GF-D8 (cell line): Measurements from ENCODE around the gene ADSS1.
"Not testable (repeated sequence)": the region's sequence is repeated elsewhere in the genome, so short reads cannot be mapped to it uniquely, and the experiment has no call there.

Experiments used
- DNase-seq: peaks from one replicate; lab custom pipeline; 2025; lab: John Stamatoyannopoulos, UW

The ADSS1 gene

DNA sequence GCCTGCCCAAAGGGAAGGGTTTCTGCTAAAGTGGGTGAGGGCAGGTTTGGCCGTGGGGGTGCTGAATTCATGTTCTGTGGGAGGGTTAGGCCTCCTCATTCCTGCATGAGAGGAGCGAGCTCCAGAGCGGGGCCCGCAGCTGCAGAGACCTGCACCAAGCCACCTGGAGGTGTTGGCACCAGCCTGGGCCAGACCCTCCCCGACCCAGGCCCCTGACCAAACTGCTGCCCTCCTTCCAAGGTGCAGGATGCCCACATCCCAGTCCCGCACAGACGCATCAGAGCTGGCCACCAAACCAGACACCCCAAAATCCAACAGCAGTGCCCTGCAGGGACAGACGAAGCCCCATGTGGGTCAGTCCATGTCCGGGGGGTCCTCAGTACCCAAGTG, 10.6 kb downstream of the ADSS1 start:
- no peak for DNase-seq

DNA sequence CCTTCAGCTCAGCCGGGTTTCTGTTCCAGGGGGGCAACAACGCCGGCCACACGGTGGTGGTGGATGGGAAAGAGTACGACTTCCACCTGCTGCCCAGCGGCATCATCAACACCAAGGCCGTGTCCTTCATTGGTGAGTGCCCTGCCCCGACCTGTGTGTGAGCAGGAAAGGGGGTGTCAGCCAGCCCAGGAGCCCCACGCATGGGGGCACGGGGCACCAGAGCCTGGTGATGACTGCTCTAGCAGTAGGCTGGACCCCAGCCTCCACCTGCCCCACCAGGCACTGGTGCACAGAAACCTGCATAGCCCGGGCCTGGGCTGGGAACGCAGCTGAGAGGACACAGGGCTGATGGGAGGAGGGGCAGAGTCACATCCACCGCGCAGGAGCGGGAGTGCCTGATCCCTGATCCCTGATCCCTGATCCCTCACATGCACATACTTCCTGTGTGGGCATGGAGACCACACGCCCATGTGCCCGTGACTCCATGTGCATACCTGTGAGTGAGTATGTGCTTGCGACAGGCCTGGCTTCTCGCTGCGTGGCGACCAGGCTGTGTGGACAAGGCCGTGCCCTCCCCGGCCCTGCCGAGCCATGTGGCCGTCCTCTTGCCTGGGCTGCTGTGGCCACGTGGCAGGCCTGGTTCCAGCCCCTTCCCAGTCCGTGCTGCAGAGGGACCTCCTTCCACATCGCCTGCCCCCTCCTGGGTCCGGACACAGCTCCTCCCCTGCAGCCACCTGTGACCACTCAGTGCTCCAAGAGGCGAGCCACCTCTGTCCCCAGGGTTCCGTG, 11.2 kb downstream of the ADSS1 start:
- no peak for DNase-seq

DNA sequence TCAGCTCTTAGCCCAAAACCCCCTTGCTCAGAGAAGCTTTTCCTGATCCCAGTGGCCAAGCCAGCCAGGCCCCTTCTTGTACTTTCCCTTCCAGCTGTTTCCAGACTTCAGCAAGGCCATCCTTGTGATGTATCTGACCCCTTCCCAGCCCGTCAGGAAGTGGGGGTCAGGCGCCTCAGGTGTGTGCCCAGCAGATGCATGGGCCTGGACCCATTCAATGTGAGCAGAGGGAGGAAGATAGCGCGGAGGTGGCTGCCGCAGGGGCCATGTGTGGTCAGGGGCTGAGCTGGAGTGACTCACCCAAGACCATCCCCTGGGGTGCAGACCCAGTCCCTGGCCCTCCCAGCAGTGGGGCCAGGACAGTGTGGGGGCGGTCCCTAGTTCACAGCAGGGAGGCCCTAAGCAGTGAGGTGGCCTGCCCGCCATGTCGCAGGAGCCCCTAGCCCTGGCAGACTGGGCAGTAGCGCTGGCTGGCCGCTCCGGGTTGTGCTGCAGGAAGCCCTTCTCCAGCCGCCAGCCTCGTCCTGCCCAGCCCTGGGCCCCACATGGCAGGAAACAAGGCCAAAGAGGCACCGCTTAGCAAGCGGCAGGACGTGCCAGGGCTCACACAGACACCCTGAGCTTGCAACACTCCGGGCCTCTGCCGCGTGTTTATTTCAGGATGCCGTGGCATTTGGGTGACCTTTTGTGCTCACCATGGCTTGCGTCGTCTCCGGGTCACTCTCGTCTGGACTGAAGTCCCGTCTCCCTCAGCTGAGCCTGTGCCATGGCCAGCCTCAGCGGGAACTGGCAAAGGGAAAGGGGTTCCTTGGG, 12.0 kb downstream of the ADSS1 start:
- DNase-seq = no peak

DNA sequence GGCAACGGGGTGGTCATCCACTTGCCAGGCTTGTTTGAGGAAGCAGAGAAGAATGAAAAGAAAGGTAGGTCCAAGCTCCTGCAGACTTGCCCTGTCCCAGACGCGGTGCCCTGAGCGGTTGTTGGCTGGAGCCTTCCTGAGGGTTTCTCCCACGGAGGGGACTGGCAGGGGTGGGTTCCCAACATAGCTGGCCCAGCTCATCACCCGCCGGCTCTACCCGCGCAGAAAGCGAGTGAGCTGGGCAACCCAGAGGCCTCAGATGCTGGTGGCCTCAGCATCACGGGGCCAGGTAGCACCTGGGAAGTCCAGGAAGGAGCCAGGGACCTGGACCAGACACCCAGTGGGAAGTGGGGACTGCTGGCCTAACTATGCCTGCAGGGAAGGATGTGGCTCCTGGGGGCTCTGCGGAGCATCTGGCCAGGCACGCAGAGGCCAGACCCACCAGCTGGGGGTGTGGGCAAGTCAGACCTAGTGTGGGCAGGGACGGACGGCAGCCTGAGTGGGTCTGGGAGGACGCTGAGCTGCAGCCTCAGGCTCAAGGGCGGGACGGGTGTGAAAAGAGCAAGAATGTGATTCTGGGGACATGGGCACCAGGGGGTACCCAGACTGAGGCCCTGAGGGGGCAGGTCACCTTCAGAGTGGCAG, 14.5 kb downstream of the ADSS1 start:
- no peak for DNase-seq

DNA sequence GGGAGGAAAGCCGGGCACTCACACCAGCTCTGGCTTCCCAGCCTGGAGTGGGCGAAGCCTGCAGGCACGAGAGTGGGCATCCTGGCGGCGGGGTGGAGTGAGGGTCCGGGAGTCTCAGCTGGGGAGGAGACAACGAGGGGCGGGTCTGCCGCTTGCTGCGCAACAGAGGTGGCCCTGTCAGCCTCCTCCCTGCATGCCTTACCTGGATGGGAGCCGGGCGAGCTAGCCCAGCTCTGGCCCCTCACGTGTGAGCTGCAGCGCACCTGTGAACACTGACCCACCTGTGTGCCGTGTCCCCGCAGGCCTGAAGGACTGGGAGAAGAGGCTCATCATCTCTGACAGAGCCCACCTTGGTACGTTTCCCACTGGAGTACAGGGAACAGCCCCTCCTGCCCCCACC, 15.0 kb downstream of the ADSS1 start:
- DNase-seq = no peak

DNA sequence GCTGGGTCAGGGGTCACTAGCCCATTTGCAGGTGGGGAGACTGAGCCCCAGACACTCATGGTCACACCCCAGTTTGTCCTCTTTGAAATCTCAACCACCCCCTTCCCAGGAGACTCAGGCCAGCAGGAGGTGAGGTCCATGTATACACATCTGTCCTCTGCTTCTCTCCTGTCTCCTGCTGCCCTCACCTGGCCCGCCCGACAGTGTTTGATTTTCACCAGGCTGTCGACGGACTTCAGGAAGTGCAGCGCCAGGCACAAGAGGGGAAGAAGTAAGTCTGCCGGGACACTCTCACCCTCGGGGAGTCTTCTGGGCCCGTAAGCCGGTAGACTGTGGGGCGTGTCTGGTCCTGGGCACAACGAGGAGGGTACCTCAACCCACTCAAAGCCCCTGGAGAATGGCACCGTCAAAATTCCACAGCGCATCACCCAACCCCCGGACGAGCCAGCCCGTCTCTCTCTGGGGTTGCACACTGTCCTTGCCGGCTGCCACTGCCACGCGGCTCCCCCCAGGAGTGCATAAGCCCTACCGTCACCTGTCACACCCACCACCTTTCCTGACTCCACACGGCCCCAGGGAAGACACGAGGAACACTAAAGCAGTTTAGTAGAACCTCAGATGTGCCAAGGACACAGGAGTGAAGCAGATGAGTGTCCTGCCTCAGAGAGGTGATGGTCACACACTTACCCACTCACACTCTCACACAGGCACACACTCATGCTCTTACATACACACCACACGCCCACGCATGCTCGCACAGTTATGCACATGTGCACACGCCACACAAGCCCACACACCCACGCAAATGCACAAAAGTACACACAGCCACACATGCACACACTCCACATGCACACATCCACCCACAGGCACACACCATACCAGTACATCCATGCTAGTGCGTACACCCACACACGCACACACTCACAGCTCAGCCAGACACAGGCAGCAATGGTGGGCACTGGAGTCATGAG, 15.8 kb downstream of the ADSS1 start:
- no peak for DNase-seq

DNA sequence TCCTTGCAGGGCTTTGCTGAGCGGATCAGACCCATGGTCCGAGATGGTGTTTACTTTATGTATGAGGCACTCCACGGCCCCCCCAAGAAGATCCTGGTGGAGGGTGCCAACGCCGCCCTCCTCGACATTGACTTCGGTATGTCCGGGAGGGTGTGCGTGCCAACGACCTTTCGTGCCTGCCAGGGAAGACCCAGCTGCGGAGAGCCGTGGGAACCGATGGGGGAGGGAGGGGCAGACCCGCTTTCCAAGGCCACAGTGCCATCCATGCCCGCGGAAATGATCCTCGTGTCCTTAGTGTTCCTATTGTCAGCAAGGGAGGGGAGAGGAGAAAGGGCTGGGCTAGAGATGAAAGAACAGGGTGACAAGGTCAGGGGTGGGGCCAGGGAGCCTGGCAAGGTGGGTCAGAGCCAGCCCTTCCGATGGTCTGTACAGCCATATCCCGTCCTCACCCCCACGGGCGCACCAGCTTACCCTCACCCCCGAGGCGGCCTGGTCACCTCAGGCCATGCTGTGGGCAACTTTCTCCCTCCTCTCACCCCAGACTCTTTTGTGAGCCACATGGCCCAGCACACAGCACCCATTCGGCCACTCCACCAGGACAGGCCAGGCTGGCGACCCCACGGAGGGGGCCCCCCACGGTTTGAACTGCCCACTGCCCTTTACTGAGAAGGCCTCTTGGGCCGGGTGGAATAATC, 17.2 kb downstream of the ADSS1 start:
- no peak for DNase-seq

DNA sequence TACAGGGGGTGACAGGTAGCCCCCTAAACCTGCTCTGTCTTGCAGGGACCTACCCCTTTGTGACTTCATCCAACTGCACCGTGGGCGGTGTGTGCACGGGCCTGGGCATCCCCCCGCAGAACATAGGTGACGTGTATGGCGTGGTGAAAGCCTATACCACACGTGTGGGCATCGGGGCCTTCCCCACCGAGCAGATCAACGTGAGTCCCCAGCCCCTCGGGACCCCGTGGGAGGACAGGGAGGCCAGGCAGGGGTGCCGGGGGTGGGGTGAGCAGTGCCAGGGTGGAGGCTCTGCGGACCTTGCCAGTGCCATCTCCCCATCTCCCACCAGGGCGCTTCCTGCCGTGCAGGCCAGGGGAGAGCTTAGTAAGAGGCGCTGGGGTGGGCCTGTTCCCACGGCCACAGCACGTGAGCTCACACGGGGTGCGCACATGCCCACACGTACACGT, 17.8 kb downstream of the ADSS1 start:
- DNase-seq = no peak

DNA sequence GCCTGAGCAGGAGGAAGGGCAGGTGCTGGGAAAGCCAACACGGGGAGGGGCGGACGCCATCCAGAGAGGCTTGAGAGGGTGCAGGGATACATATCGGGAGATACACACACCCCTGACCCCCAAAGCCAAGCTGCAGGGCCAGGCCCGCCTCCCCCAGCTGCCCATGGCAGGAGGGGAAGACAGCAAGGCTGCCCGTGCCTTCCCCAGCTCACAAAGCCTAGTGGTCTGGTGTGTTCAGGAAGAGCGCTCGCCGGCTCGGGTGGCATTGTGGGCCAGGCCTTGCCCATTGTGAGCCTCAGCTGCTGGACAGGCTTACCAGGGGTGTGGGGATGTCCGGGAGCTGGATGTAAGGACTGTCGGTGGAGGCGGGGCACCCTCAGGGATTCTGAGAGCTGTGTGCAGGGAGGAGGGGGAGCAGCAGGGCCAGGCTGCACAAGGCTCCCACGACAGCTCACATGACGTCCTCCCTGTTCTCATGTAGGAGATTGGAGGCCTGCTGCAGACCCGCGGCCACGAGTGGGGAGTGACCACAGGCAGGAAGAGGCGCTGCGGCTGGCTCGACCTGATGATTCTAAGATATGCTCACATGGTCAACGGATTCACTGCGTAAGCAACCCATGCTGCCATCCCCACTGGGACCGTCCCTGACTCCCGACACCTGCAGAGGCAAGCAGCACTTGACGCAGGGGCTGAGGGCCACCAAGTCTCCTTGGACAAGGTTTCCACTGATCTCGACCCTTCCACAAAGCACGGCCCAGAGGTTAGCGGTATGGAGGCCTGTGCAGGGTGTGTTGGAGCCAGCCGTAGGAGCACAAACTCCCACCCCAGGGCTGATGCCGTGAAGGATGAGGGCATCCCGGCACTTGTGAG, 18.8 kb downstream of the ADSS1 start:
- no peak for DNase-seq

DNA sequence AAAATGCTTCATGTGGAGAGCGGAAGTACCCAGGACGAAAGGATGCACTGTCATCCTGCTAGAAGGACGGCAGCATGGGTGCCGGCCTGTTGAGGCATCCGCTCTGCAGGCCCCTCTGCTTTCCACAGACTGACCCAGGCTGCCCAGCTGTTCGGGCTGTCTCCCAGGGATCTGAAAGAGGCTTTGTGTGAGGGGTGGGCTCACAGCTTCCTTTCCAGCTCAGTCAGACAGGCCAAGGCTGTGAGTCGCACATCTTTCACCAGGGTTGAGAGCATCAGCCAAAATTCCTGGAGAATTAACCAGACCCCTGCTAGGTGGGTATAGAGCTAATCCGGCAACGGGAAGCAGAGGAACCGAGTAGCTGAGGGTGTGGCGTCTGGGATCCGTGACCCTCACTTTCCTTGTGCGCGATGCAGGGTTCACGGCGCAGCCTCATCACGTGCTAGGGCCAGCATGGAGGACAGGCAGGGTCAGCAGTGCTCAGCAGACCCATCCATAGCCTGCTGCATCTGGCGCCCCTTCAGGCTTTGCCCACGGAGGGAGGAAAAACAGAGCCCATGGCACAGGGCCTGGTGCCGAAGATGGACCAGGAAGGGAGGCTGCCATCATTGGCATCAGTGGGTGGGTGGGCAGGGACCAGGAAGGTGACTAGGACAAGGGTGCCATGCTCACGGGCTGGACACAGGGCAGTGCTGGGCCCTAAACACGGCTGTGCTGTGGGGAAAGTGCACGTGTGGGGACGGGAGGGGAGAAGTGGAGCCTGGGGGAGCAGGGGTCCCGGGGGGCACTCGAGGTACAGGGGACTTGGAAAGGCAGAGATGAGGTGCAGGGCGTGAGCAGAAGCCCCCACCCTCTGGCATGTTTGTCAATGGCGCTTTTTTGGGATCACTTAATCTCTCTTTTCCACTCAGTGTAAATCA, 19.7 kb downstream of the ADSS1 start:
- DNase-seq = no peak

DNA sequence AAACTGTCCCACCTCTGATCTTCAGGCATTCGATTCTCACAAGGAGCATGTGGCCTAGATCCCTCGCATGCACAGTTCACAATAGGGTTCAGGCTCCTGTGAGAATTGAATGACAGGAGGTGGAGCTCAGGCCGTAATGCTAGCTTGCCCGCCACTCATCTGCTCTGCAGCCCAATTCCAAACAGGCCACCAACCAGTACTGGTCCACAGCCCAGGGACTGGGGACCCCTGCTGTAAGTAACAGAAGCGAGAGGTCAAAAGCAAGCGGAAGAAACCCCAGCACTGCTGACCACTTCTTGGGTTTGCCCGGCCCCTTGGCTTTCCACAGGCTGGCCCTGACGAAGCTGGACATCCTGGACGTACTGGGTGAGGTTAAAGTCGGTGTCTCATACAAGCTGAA, 20.5 kb downstream of the ADSS1 start:
- DNase-seq = no peak

DNA sequence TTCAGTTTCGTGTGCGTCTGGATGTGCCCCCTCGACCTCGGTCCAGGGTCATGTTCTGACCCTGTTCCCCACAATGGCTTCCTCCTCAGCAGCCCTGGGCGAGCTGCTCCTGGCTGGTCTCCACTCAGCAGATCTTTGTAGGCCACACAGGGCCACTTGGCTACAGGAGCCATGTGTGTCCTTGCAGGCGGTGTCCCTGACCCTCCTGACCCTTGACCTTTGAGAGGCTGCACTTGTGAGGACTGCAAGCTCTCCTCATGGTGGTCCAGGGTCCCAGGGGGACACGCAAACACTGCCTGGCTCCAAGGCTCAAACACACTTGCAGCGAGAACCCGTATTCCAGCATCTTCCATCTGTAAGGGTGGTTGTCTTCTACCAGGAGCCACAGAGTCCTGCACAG, 21.4 kb downstream of the ADSS1 start:
- DNase-seq = no peak

DNA sequence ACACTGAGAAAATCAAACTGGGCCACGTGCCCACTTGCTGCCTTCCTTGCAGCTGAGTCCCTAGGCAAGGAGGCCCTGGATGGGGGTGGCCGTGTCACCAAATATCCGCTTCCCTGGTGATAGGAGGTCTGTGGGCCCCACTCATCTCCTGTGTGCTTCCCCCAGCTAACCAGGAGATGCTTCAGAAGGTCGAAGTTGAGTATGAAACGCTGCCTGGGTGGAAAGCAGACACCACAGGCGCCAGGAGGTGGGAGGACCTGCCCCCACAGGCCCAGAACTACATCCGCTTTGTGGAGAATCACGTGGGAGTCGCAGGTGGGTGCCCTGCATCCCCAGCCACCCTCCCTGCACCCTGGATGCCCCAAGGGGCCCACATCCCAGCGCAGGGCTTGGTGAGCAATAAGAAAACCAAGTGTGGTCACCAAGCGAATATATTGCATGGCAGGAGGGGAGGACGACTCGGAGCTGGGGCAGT, 22.1 kb downstream of the ADSS1 start:
- DNase-seq = no peak

DNA sequence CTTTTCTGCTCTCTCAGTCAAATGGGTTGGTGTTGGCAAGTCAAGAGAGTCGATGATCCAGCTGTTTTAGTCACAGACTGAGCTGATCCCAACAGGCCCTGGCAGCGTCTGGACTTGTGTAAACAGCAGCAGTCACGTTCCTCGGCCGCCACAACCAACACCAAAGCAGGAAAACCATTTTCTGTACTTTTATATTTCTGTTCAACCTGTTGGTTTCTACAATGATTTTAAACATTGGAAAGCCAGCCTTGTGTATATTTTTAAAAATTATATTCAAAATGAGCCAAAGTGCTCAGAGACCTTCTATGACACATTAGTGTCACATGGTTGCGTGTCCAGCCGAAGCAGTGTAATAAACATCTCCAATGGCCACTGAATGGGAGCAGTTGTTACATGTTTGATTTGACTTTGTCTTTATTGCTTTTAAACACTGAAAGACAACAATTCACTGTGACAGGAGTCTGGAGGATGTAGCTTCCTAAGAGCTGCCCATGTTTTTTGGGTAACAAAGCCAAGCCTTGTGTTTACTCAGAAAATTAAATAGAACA, 23.0 kb downstream of the ADSS1 start:
- no peak for DNase-seq

DNA sequence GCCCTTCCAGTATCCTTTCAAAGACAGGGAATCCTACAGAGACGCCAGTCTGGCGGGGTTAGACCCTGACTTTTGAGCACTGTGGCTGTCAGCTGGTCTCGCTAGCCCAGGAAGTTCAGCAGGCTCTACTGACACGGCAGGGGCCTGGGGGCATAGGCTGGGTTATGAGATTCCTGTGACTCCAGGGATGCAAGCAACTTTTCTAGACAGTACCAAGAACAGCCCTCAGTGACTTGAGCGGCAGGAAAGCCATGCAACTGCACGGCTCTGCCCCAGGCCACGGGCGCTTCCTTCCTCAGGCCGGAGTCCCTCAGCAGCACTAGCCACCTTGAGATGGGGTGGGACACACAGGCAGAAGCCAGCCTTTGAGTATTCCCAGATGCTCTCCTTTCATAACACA, 23.8 kb downstream of the ADSS1 start:
- no peak for DNase-seq

DNA sequence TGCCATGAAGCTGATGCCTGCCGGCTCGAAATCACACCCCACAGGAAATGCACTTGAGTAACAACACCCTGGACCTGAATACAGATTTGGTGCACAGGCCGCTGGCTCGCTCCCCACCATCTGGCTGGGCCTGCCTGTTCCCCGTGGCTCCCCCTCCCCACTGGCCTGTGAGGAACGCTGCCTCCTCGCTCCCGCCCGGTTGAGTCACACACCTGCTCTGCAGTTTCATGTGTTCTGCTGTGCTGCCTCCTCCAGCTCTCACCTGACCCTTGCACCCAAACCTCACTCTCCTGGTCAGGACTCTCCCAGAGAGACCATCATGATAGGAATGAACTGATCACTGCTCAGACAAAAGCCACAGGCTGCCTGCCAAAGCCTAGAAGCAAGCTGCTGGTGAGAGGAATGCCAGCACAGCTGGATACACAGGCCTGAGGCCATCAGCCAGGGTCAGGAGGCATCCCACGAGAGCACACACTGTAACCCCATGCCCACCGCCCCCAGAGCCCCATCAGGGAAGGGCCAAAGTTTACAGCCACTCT, 25.2 kb downstream of the ADSS1 start:
- DNase-seq = no peak

DNA sequence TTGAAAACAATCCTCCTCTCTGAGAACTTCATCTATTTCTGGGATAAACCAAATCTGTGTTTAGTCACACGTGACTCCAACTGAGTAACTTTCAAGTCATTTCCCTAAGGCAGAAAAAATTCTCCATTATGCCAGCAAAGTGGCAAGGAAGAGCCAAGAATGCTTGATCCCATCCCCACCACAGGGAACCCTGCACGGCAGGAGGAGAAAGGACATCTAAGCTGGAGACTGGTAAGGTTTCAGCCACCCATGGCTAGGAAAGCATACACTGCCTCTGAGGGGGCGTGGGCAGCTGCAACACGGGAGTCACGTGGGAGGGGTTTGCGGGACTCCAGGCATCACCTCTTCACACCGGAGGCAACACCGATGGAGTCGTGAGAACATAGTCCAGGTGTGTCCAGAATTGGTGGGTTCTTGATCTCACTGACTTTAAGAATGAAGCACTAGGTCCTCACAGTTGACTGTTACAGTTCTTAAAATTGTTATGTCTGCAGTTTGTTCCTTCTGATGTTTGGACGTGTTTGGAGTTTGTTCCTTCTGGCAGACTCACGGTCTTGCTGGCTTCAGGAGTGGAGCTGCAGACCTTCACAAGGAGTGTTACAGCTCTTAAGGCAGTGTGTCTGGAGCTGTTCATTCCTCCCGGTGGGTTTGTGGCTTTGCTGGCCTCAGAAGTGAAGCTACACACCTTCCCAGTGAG, 26.2 kb downstream of the ADSS1 start:
- no peak for DNase-seq

DNA sequence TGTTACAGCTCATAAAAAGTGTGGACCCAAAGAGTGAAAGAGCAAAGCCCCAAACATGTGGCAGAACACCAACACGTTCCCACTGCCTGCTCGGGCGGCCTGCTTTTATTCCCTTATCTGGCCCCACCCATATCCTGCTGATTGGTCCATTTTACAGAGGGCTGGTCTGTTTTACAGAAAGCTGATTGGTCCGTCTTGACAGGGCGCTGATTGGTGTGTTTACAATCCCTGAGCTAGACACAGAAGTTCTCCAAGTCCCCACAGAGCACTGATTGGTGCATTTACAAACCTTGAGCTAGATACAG, 26.7 kb downstream of the ADSS1 start:
- not testable (repeated sequence) for DNase-seq
